Activated CD8-positive, alpha-beta memory T cell treated with anti-CD3 and anti-CD28 coated beads, Interleukin-2, amount 50 U/mL, for 4 hours (primary cell): Measurements from ENCODE around the gene CROCC2.

Experiments
- DNase-seq: peaks from one replicate; pipeline ENCODE4 v3.0.0-alpha.2; 2020

CROCC2 gene

GRCh38 chr2:240876035-240876474 is 30.1 kb upstream of the CROCC2 start:
- DNase-seq, result no peak

GRCh38 chr2:240876475-240877251 is 29.5 kb upstream of the CROCC2 start:
- DNase-seq, result no peak

GRCh38 chr2:240877460-240878340 is 28.4 kb upstream of the CROCC2 start:
- DNase-seq, result no peak

GRCh38 chr2:240878341-240878936 is 27.7 kb upstream of the CROCC2 start:
- DNase-seq, result no peak

- no peak for DNase-seq
These were observed 27.0 kb upstream of the CROCC2 start for GRCh38 chr2:240879105-240879504.

GRCh38 chr2:240881913-240882312 is 24.2 kb upstream of the CROCC2 start:
- DNase-seq, result no peak

- no peak for DNase-seq
These were observed 21.9 kb upstream of the CROCC2 start for GRCh38 chr2:240884221-240884620.

- no peak for DNase-seq
These were observed 21.4 kb upstream of the CROCC2 start for GRCh38 chr2:240884745-240885144.

GRCh38 chr2:240885566-240885965 is 20.6 kb upstream of the CROCC2 start:
- DNase-seq, result no peak

GRCh38 chr2:240886023-240886565 is 20.0 kb upstream of the CROCC2 start:
- no peak for DNase-seq

- DNase-seq, result no peak
These were observed 19.2 kb upstream of the CROCC2 start for GRCh38 chr2:240886678-240887609.

GRCh38 chr2:240887631-240888030 is 18.5 kb upstream of the CROCC2 start:
- no peak for DNase-seq

GRCh38 chr2:240888130-240888889 is 17.8 kb upstream of the CROCC2 start:
- DNase-seq, result no peak

GRCh38 chr2:240888890-240889573 is 17.1 kb upstream of the CROCC2 start:
- no peak for DNase-seq

GRCh38 chr2:240889601-240890560 is 16.3 kb upstream of the CROCC2 start:
- no peak for DNase-seq

GRCh38 chr2:240890691-240891090 is 15.4 kb upstream of the CROCC2 start:
- DNase-seq, result no peak

GRCh38 chr2:240891492-240892340 is 14.4 kb upstream of the CROCC2 start:
- DNase-seq, result no peak

GRCh38 chr2:240892356-240892755 is 13.8 kb upstream of the CROCC2 start:
- no peak for DNase-seq
